ENCODE results near the gene USP17L13.
"Not testable (repeated sequence)": the region's sequence is repeated elsewhere in the genome, so short reads cannot be mapped to it uniquely, and the experiment has no call there.

USP17L13 gene

DNA sequence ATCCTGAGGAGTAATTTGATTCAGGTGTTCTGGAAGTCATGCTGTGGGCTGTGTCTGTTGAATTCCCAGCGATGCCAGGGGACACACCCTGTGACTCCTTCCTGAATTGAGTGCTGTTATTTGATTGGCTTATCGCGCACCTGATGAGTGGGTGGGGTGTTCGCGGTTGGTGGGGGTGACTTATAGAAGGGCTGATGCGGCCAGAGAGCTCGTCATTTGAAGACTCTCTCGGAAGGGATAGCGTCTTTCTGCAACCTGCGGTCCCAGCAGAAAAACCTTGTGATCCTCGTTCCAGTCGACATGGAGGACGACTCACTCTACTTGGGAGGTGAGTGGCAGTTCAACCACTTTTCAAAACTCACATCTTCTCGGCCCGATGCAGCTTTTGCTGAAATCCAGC is 42.6 kb downstream of the USP17L13 start, which contains the start of gene USP17L22:
TSS of gene USP17L22 (plus strand) at position 301 of the 400 bp plus-strand sequence. CDS start at position 301, 0 bp downstream.
- H3K27me3 ChIP-seq (ENCODE audit: insufficient read depth, low read depth, severe bottlenecking); H3K4me3 ChIP-seq (ENCODE audit: low read depth, low read length); H3K9me3 ChIP-seq (ENCODE audit: severe bottlenecking); H3K36me3 ChIP-seq; DNase-seq; H3K27ac ChIP-seq: not testable (repeated sequence)

DNA sequence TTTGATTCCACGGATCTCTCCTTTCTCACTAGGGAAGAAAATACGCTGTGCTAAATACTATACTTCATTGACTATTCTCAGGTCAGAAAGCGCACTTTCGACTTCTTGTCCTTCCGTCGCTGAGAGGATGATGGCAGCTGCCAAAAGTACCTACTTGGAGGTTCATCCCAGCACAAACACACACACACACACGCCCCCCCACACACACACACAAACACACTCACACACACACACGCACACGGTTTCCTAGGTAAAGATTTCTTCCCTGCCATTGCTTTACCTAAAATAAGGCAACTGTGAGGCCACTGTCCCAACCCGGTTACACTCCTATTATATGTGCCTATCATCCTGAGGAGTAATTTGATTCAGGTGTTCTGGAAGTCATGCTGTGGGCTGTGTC is 47.0 kb downstream of the USP17L13 start:
- H3K9me3 ChIP-seq (ENCODE audit: severe bottlenecking); H3K27ac ChIP-seq; H3K27me3 ChIP-seq (ENCODE audit: insufficient read depth, low read depth, severe bottlenecking); H3K36me3 ChIP-seq; H3K4me3 ChIP-seq (ENCODE audit: low read depth, low read length): not testable (repeated sequence)
- DNase-seq, result peak; percentile 15

All from WERI-Rb-1 (cell line).